Measurements from ENCODE around the gene EPC1. TPM values are rescaled to one million over a fixed set of nuclear protein-coding genes. Genes with fewer than 3 reads are reported as not detected.
A peak's percentile ranks its signal among the peaks of the same experiment; 100 is the strongest.

The EPC1 gene
- total and polyA plus RNA-seq, 7 experiments from 2014 or later: 46.0 to 156 (median 115) TPM

- Histone ChIP-seq H3K4me3 (ENCODE audit: low read length) (no peak overlapping the region), H3K27ac (ENCODE audit: low read depth, low read length) (no peak overlapping the region), H3K36me3 (ENCODE audit: control insufficient read depth in 2 of 3, insufficient read depth in 3 of 3, low read length in 3 of 3) (peaks cover 0 to 8% (median 0%) of the 10 kb centered on the region in 3 experiments), H3K4me1 (ENCODE audit: control insufficient read depth in 2 of 2, insufficient read depth in 2 of 2, low read length in 2 of 2) (peaks cover 79% of the 10 kb centered on the region in 2 donors), H3K9me3 (ENCODE audit: control insufficient read depth in 2 of 3, low read length in 3 of 3) (no peaks in the 10 kb centered on the region), H3K27me3 (ENCODE audit: control insufficient read depth in 2 of 2, insufficient read depth in 2 of 2, low read length in 2 of 2) (no peaks in the 10 kb centered on the region)
- H3K4me1 Mint-ChIP-seq: peaks cover 61 to 97% (median 92%) of the 10 kb centered on the region in 7 donors
- H3K27ac Mint-ChIP-seq: peak overlapping the region in 4 of 9 donors; percentile 5 to 76 (median 36)
- H3K36me3 Mint-ChIP-seq: peaks cover 0 to 28% (median 15%) of the 10 kb centered on the region in 5 donors
- H3K4me3 Mint-ChIP-seq: peak overlapping the region; percentile 20 to 79 (median 64)
- ATAC-seq (no peak), DNase-seq (no peak)
- CTCF ChIA-PET: interaction anchor here (0.5 to 0.7 kb wide), 2 partner anchors 44 to 406 kb away, joined by 3 read pairs; no protein-coding TSS in a partner anchor
- no peaks in the 10 kb centered on the region for H3K27me3 Mint-ChIP-seq
- peaks cover 0 to 3% (median 0%) of the 10 kb centered on the region in 11 donors for H3K9me3 Mint-ChIP-seq
- intact Hi-C loops (cut with micrococcal nuclease): loop anchor here (10.0 kb wide), 2 partner anchors 614 to 1636 kb away; partner anchors contain the start of gene ITGB1 (in 1 of the 2)
- POLR2A ChIA-PET: no interaction called here
These were observed 6.3 kb downstream of the EPC1 start for GRCh38 chr10:32340596-32341180.

- intact Hi-C loops (cut with micrococcal nuclease): no loop called here
- peaks cover 0 to 25% (median 15%) of the 10 kb centered on the region in 5 donors for H3K36me3 Mint-ChIP-seq
- POLR2A ChIA-PET: interaction anchor here (1.6 kb wide), 1 partner anchor 39 kb away, joined by 6 read pairs; no protein-coding TSS in a partner anchor
- no peak overlapping the region for H3K4me3 ChIP-seq (ENCODE audit: low read length)
- no peak overlapping the region for H3K27ac ChIP-seq (ENCODE audit: low read depth, low read length)
- H3K27me3 ChIP-seq (ENCODE audit: control insufficient read depth in 2 of 2, insufficient read depth in 2 of 2, low read length in 2 of 2): no peaks in the 10 kb centered on the region
- peaks cover 74 to 98% (median 95%) of the 10 kb centered on the region in 7 donors for H3K4me1 Mint-ChIP-seq
- ATAC-seq: no peak
- H3K4me1 ChIP-seq (ENCODE audit: control insufficient read depth in 2 of 2, insufficient read depth in 2 of 2, low read length in 2 of 2): peaks cover 77 to 81% of the 10 kb centered on the region in 2 donors
- H3K4me3 Mint-ChIP-seq: peak overlapping the region in 9 of 10 donors; percentile 42 to 79 (median 64)
- no peak for DNase-seq
- no peaks in the 10 kb centered on the region for H3K36me3 ChIP-seq (ENCODE audit: control insufficient read depth in 2 of 3, insufficient read depth in 3 of 3, low read length in 3 of 3)
- peaks cover 0 to 3% (median 0%) of the 10 kb centered on the region in 11 donors for H3K9me3 Mint-ChIP-seq
- CTCF ChIA-PET: interaction anchor here (0.6 to 0.7 kb wide), 2 partner anchors 18 to 74 kb away, joined by 4 to 5 read pairs; no protein-coding TSS in a partner anchor
- peak overlapping the region in 8 of 9 donors; percentile 3 to 80 (median 70) for H3K27ac Mint-ChIP-seq
- no peaks in the 10 kb centered on the region for H3K27me3 Mint-ChIP-seq
- no peaks in the 10 kb centered on the region for H3K9me3 ChIP-seq (ENCODE audit: control insufficient read depth in 2 of 3, low read length in 3 of 3)
These were observed 8.7 kb downstream of the EPC1 start for GRCh38 chr10:32338262-32338661.

- H3K4me1 ChIP-seq (ENCODE audit: control insufficient read depth in 2 of 2, insufficient read depth in 2 of 2, low read length in 2 of 2): peaks cover 81 to 86% of the 10 kb centered on the region in 2 donors
- ATAC-seq (no peak), DNase-seq (no peak)
- Mint-ChIP-seq H3K27ac (peak overlapping the region in 8 of 9 donors; percentile 20 to 80 (median 68)), H3K4me3 (peak overlapping the region in 9 of 10 donors; percentile 55 to 79 (median 64)), H3K9me3 (peaks cover 0 to 3% (median 0%) of the 10 kb centered on the region in 11 donors), H3K27me3 (no peaks in the 10 kb centered on the region), H3K4me1 (peaks cover 83 to 100% (median 99%) of the 10 kb centered on the region in 7 donors), H3K36me3 (peaks cover 0 to 27% (median 19%) of the 10 kb centered on the region in 5 donors)
- H3K27ac ChIP-seq (ENCODE audit: low read depth, low read length): no peak overlapping the region
- no peaks in the 10 kb centered on the region for H3K27me3 ChIP-seq (ENCODE audit: control insufficient read depth in 2 of 2, insufficient read depth in 2 of 2, low read length in 2 of 2)
- POLR2A ChIA-PET: interaction anchor here (0.6 to 1.7 kb wide), 4 partner anchors 9 to 19 kb away, joined by 3 to 4 read pairs (median 4); no protein-coding TSS in a partner anchor
- no peaks in the 10 kb centered on the region for H3K9me3 ChIP-seq (ENCODE audit: control insufficient read depth in 2 of 3, low read length in 3 of 3)
- CTCF ChIA-PET: interaction anchor here (0.7 to 1.7 kb wide), 7 partner anchors 8 to 652 kb away, joined by 3 to 5 read pairs (median 3); no protein-coding TSS in a partner anchor
- intact Hi-C loops (cut with micrococcal nuclease): no loop called here
- no peak overlapping the region for H3K4me3 ChIP-seq (ENCODE audit: low read length)
- no peaks in the 10 kb centered on the region for H3K36me3 ChIP-seq (ENCODE audit: control insufficient read depth in 2 of 3, insufficient read depth in 3 of 3, low read length in 3 of 3)
These were observed 9.6 kb downstream of the EPC1 start for GRCh38 chr10:32337350-32337749.

- Mint-ChIP-seq H3K27ac (peak overlapping the region; percentile 6 to 88 (median 73)), H3K36me3 (peaks cover 0 to 27% (median 21%) of the 10 kb centered on the region in 5 donors), H3K27me3 (no peaks in the 10 kb centered on the region), H3K4me1 (peaks cover 80 to 99% (median 95%) of the 10 kb centered on the region in 7 donors), H3K4me3 (peak overlapping the region; percentile 10 to 79 (median 66)), H3K9me3 (peaks cover 0 to 3% (median 0%) of the 10 kb centered on the region in 11 donors)
- Histone ChIP-seq H3K36me3 (ENCODE audit: control insufficient read depth in 2 of 3, insufficient read depth in 3 of 3, low read length in 3 of 3) (no peaks in the 10 kb centered on the region), H3K4me3 (ENCODE audit: low read length) (no peak overlapping the region), H3K9me3 (ENCODE audit: control insufficient read depth in 2 of 3, low read length in 3 of 3) (no peaks in the 10 kb centered on the region), H3K27ac (ENCODE audit: low read depth, low read length) (peak overlapping the region; percentile 56), H3K27me3 (ENCODE audit: control insufficient read depth in 2 of 2, insufficient read depth in 2 of 2, low read length in 2 of 2) (no peaks in the 10 kb centered on the region), H3K4me1 (ENCODE audit: control insufficient read depth in 2 of 2, insufficient read depth in 2 of 2, low read length in 2 of 2) (peaks cover 83 to 85% of the 10 kb centered on the region in 2 donors)
- ChIA-PET POLR2A (interaction anchor here (0.6 to 1.4 kb wide), 3 partner anchors 12 to 27 kb away, joined by 3 to 6 read pairs (median 3); no protein-coding TSS in a partner anchor), CTCF (no interaction called here)
- no peak for ATAC-seq
- no peak for DNase-seq
- intact Hi-C loops (cut with micrococcal nuclease): loop anchor here (2.0 to 5.0 kb wide), 3 partner anchors 15 to 37 kb away; no protein-coding TSS in a partner anchor
These were observed 13.1 kb downstream of the EPC1 start for GRCh38 chr10:32333849-32334248.

GRCh38 chr10:32332299-32332750, 14.6 kb downstream of the EPC1 start:
- Histone ChIP-seq H3K9me3 (ENCODE audit: control insufficient read depth in 2 of 3, low read length in 3 of 3) (no peaks in the 10 kb centered on the region), H3K27me3 (ENCODE audit: control insufficient read depth in 2 of 2, insufficient read depth in 2 of 2, low read length in 2 of 2) (no peaks in the 10 kb centered on the region), H3K4me1 (ENCODE audit: control insufficient read depth in 2 of 2, insufficient read depth in 2 of 2, low read length in 2 of 2) (peaks cover 80 to 84% of the 10 kb centered on the region in 2 donors), H3K4me3 (ENCODE audit: low read length) (no peak overlapping the region), H3K27ac (ENCODE audit: low read depth, low read length) (peak overlapping the region; percentile 56), H3K36me3 (ENCODE audit: control insufficient read depth in 2 of 3, insufficient read depth in 3 of 3, low read length in 3 of 3) (no peaks in the 10 kb centered on the region)
- H3K4me3 Mint-ChIP-seq: peak overlapping the region; percentile 52 to 84 (median 70)
- DNase-seq (peak; percentile 16 to 92 (median 71)), ATAC-seq (peak; percentile 96)
- H3K36me3 Mint-ChIP-seq: peaks cover 0 to 15% (median 10%) of the 10 kb centered on the region in 5 donors
- H3K27me3 Mint-ChIP-seq: no peaks in the 10 kb centered on the region
- H3K4me1 Mint-ChIP-seq: peaks cover 78 to 98% (median 94%) of the 10 kb centered on the region in 7 donors
- H3K27ac Mint-ChIP-seq: peak overlapping the region; percentile 41 to 95 (median 85)
- H3K9me3 Mint-ChIP-seq: peaks cover 0 to 3% (median 0%) of the 10 kb centered on the region in 11 donors
- ChIA-PET CTCF (interaction anchor here (0.9 kb wide), 1 partner anchor 10 kb away, joined by 3 read pairs; no protein-coding TSS in a partner anchor), POLR2A (interaction anchor here (0.9 kb wide), 1 partner anchor 14 kb away, joined by 4 read pairs; no protein-coding TSS in a partner anchor)
- intact Hi-C loops (cut with micrococcal nuclease): loop anchor here (1.0 to 5.0 kb wide), 4 partner anchors 14 to 35 kb away; no protein-coding TSS in a partner anchor

GRCh38 chr10:32331606-32332005, 15.4 kb downstream of the EPC1 start:
- no peak overlapping the region for H3K4me3 ChIP-seq (ENCODE audit: low read length)
- no peak for DNase-seq
- ChIA-PET POLR2A (no interaction called here), CTCF (interaction anchor here (0.5 to 0.9 kb wide), 2 partner anchors 11 to 26 kb away, joined by 3 read pairs; no protein-coding TSS in a partner anchor)
- H3K36me3 ChIP-seq (ENCODE audit: control insufficient read depth in 2 of 3, insufficient read depth in 3 of 3, low read length in 3 of 3): no peaks in the 10 kb centered on the region
- H3K4me1 ChIP-seq (ENCODE audit: control insufficient read depth in 2 of 2, insufficient read depth in 2 of 2, low read length in 2 of 2): peaks cover 80 to 84% of the 10 kb centered on the region in 2 donors
- peaks cover 0 to 17% (median 10%) of the 10 kb centered on the region in 5 donors for H3K36me3 Mint-ChIP-seq
- no peaks in the 10 kb centered on the region for H3K27me3 Mint-ChIP-seq
- no peaks in the 10 kb centered on the region for H3K27me3 ChIP-seq (ENCODE audit: control insufficient read depth in 2 of 2, insufficient read depth in 2 of 2, low read length in 2 of 2)
- peak overlapping the region in 7 of 9 donors; percentile 14 to 89 (median 78) for H3K27ac Mint-ChIP-seq
- peak overlapping the region in 8 of 10 donors; percentile 52 to 84 (median 70) for H3K4me3 Mint-ChIP-seq
- H3K9me3 ChIP-seq (ENCODE audit: control insufficient read depth in 2 of 3, low read length in 3 of 3): no peaks in the 10 kb centered on the region
- ATAC-seq: no peak
- peaks cover 0 to 3% (median 0%) of the 10 kb centered on the region in 11 donors for H3K9me3 Mint-ChIP-seq
- H3K27ac ChIP-seq (ENCODE audit: low read depth, low read length): peak overlapping the region; percentile 38
- H3K4me1 Mint-ChIP-seq: peaks cover 82 to 98% (median 94%) of the 10 kb centered on the region in 7 donors
- intact Hi-C loops (cut with micrococcal nuclease): loop anchor here (1.0 to 5.0 kb wide), 4 partner anchors 13 to 36 kb away; no protein-coding TSS in a partner anchor
